PC-9 (cell line): Measurements from ENCODE around the gene KRT9.

ENCODE experiments used
- CTCF ChIP-seq: fragments of 200-600 bp; sonication (generic); conservative IDR thresholded peaks from 2 replicates; pipeline ENCODE4 v1.6.1; 2017; ENCODE audit warnings: mixed run types, antibody characterized with exemption, mild to moderate bottlenecking, moderate library complexity
- EZH2 ChIP-seq: fragments of 200-600 bp; sonication (generic); IDR thresholded peaks from 2 replicates; pipeline ENCODE4 v1.8.0; 2017; ENCODE audit warnings: antibody characterized with exemption, low read depth

GRCh38 chr17:41522301-41523224 is 49.3 kb downstream of the KRT9 start:
- no peak for TF ChIP-seq CTCF
- no peak for TF ChIP-seq EZH2
